HEK293 (cell line): ENCODE results near the gene UQCC2.

Experiments
- ZNF280D ChIP-seq: fragments of 450-650 bp; formaldehyde crosslinking; IDR thresholded peaks from 2 replicates; pipeline ENCODE4 v1.5.1; 2016; ENCODE audit warnings: missing biosample characterization, missing genetic modification characterization
- ZNF302 ChIP-seq: fragments of 450-650 bp; formaldehyde crosslinking; IDR thresholded peaks from 2 replicates; pipeline ENCODE4 v1.5.1; 2016; ENCODE audit warnings: missing biosample characterization, missing genetic modification characterization, low read depth

- TF ChIP-seq ZNF280D (tag by site-specific recombination), result no peak
- TF ChIP-seq ZNF302, result no peak
Measured at GRCh38 chr6:33678932-33679490, 32.5 kb downstream of the UQCC2 start.
